Tibial nerve (tissue), 4 donors: ENCODE results near the gene MAST2. TPM values are rescaled to one million over a fixed set of nuclear protein-coding genes. Genes with fewer than 3 reads are reported as not detected.

Experiments
- DNase-seq, 2 donors: peaks; one replicate each; pipeline ENCODE4 v3.0.0-alpha.2; 2019; ENCODE audit warnings: low spot score in 2 of 2
- H3K27ac ChIP-seq, 4 donors: fragments of 200-600 bp; sonication (generic) in 3 of 4; one replicate each; pipeline ENCODE4 v1.5.1; 2017 to 2019; ENCODE audit warnings: mild to moderate bottlenecking in 1 of 4
- H3K27me3 ChIP-seq, 2 donors: fragments of 200-600 bp; sonication (generic) in 1 of 2; one replicate each; pipeline versions ENCODE4 v1.5.1 to v1.6.0; 2017 to 2019
- H3K36me3 ChIP-seq, 3 donors: fragments of 200-600 bp; sonication (generic); one replicate each; pipeline ENCODE4 v1.5.1; 2018 to 2019
- H3K4me1 ChIP-seq, 4 donors: fragments of 200-600 bp; sonication (generic) in 3 of 4; one replicate each; pipeline ENCODE4 v1.5.1; 2017 to 2019
- H3K4me3 ChIP-seq, 4 donors: fragments of 200-600 bp; sonication (generic) in 3 of 4; one replicate each; pipeline ENCODE4 v1.5.1; 2017 to 2019; ENCODE audit warnings: mild to moderate bottlenecking in 1 of 4, moderate library complexity in 1 of 4
- H3K9me3 ChIP-seq, 4 donors: fragments of 200-600 bp; sonication (generic) in 3 of 4; one replicate each; pipeline ENCODE4 v1.5.1; 2017 to 2019
- EP300 ChIP-seq, 2 donors: sonication (generic); formaldehyde crosslinking; IDR thresholded peaks; one replicate each; pipeline ENCODE4 v1.6.1; 2017; ENCODE audit warnings: antibody characterized with exemption in 2 of 2, mild to moderate bottlenecking in 1 of 2
- POLR2A ChIP-seq, 2 donors: fragments of 450-650 bp; IDR thresholded peaks; one replicate each; pipeline ENCODE4 v1.6.1; 2017; ENCODE audit warnings: antibody characterized with exemption in 2 of 2, mild to moderate bottlenecking in 2 of 2, moderate library complexity in 2 of 2
- WGBS, 2 donors: methylation state at CpG; one replicate each; pipeline ENCODE4 v1.1.5; 2018; 5-methylcytosine and 5-hydroxymethylcytosine counted together
- total RNA-seq, 4 donors: library from RNA; depleted of rRNA; stranded (reverse); fragments of >200 nt; gene quantifications; one replicate each; pipeline ENCODE4 v1.1.0, GENCODE V29; 2016
- TF ChIP-seq, protein P1 (sequence below), 5 experiments: fragments of 200-600 bp in 3 of 5; fragments of 450-650 bp in 2 of 5; sonication (generic) in 3 of 5; IDR thresholded peaks; one replicate each; pipeline ENCODE4 v1.5.1; 2016 to 2019; ENCODE audit warnings: antibody characterized with exemption in 5 of 5, mild to moderate bottlenecking in 3 of 5, moderate library complexity in 2 of 5

The MAST2 gene
- total RNA-seq, 4 donors from 2014 or later, result 38.0 to 122 (median 57.1) TPM

DNA sequence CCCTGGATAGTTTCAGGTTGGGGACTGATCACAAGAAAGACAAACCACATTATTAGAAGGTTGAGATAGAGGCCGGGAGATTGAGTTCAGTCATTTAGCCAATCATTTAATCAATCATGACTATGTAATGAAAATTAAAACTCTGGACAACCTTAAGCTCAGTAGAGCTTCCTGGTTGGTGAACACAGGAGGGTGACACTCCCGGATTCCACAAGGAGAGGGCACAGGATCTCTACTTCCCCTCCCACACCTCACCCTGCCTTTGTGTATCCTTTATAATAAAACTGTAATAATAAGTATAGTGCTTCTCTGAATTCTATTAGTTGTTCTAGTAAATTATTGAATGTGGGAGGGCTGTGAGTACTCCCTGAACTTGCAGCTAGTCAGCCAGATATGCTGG is 178.9 kb downstream of the MAST2 start:
- Histone ChIP-seq H3K9me3 (peaks cover 0 to 5% (median 2%) of the 10 kb centered on the region in 4 donors), H3K4me1 (no peaks in the 10 kb centered on the region), H3K36me3 (no peaks in the 10 kb centered on the region), H3K27me3 (no peaks in the 10 kb centered on the region), H3K27ac (no peak overlapping the region), H3K4me3 (no peak overlapping the region)
- WGBS, 2 donors, result 92 to 98% methylated on average over 2 of the region's 2 CpGs
- no peak for TF ChIP-seq POLR2A (IDR thresholded peaks at IDR 0.05)
- TF ChIP-seq, protein P1, sequence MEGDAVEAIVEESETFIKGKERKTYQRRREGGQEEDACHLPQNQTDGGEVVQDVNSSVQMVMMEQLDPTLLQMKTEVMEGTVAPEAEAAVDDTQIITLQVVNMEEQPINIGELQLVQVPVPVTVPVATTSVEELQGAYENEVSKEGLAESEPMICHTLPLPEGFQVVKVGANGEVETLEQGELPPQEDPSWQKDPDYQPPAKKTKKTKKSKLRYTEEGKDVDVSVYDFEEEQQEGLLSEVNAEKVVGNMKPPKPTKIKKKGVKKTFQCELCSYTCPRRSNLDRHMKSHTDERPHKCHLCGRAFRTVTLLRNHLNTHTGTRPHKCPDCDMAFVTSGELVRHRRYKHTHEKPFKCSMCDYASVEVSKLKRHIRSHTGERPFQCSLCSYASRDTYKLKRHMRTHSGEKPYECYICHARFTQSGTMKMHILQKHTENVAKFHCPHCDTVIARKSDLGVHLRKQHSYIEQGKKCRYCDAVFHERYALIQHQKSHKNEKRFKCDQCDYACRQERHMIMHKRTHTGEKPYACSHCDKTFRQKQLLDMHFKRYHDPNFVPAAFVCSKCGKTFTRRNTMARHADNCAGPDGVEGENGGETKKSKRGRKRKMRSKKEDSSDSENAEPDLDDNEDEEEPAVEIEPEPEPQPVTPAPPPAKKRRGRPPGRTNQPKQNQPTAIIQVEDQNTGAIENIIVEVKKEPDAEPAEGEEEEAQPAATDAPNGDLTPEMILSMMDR (IDR thresholded peaks at IDR 0.05), result no peak
- no peak for TF ChIP-seq EP300 (IDR thresholded peaks at IDR 0.05)
- DNase-seq, result no peak

DNA sequence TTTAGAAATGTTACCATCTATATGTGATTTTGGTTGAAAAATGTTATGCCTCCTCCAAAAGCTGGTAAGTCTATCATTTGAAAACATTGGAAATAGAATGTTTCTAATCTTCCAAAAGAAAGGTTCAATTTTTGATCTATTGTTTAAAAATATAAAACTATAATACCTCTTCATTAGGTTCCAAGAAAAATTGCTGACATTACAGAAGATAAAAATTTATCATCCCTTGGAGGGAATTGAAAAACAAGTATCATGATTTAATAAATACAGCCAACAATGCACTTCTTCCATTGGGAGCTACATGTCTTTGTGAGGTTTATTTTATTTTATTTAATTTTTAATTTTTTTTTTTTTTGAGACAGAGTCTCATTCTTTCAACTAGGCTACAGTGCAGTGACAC is 180.6 kb downstream of the MAST2 start:
- no peaks in the 10 kb centered on the region for H3K4me1 ChIP-seq
- H3K27me3 ChIP-seq, result no peaks in the 10 kb centered on the region
- peaks cover 0 to 5% (median 2%) of the 10 kb centered on the region in 4 donors for H3K9me3 ChIP-seq
- TF ChIP-seq EP300 (IDR thresholded peaks at IDR 0.05) (no peak), POLR2A (IDR thresholded peaks at IDR 0.05) (no peak)
- TF ChIP-seq, protein P1 (IDR thresholded peaks at IDR 0.05), result no peak
- no peak overlapping the region for H3K27ac ChIP-seq
- no peak for DNase-seq
- no peak overlapping the region for H3K4me3 ChIP-seq
- H3K36me3 ChIP-seq, result no peaks in the 10 kb centered on the region

DNA sequence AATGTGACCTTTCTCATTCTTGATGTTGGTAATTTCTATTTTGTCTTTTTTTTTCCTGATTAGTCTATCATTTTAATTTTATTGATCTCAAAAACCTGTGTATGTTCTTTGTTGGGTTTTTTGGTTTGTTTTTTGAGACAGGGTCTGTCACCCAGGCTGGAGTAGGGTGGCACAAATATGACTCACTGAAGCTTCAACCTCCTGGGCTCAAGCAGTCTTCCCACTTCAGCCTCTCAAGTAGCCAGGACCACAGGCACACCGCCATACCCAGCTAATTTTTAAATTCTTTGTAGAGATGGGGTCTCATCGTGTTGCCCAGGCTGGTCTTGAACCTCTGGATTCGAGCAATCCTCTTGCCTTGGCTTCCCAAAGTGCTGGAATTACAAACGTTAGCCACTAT is 183.8 kb downstream of the MAST2 start:
- WGBS, 2 donors, result 93 to 96% methylated on average over 4 of the region's 4 CpGs
- DNase-seq, result no peak
- H3K27me3 ChIP-seq, result no peaks in the 10 kb centered on the region

DNA sequence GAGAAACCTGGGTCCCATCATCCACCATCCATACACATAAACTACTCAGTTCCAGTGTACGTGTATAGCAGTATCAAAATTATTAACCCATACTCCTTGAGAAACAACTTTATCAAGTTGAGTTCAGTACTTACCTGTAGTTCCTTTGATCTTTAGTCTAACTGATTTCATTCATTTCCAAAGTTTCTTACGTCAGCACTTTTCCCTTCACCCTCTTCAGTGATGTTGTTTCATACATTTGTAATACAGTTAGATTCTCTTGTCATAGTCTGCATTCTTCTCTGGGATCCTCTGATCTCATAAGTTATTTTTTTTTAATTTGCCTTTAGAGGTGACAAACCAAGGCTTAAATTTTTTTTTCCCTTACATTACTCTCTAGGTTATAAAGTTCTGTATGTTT is 185.8 kb downstream of the MAST2 start:
- 90 to 96% methylated on average over 2 of the region's 2 CpGs for WGBS, 2 donors
- no peak overlapping the region for H3K27ac ChIP-seq
- no peaks in the 10 kb centered on the region for H3K36me3 ChIP-seq
- TF ChIP-seq, protein P1 (IDR thresholded peaks at IDR 0.05), result no peak
- TF ChIP-seq EP300 (IDR thresholded peaks at IDR 0.05), result no peak
- TF ChIP-seq POLR2A (IDR thresholded peaks at IDR 0.05), result no peak
- H3K9me3 ChIP-seq, result no peaks in the 10 kb centered on the region
- H3K4me1 ChIP-seq, result no peaks in the 10 kb centered on the region
- no peaks in the 10 kb centered on the region for H3K27me3 ChIP-seq
- no peak overlapping the region for H3K4me3 ChIP-seq
- DNase-seq, result no peak

More for the DNA sequence above, 183.8 kb downstream of the MAST2 start:
- no peaks in the 10 kb centered on the region for H3K36me3 ChIP-seq
- no peak overlapping the region for H3K27ac ChIP-seq
- H3K4me3 ChIP-seq, result no peak overlapping the region
- H3K4me1 ChIP-seq, result no peaks in the 10 kb centered on the region
- TF ChIP-seq POLR2A (IDR thresholded peaks at IDR 0.05) (no peak), EP300 (IDR thresholded peaks at IDR 0.05) (no peak)
- TF ChIP-seq, protein P1 (IDR thresholded peaks at IDR 0.05), result no peak
- H3K9me3 ChIP-seq, result no peaks in the 10 kb centered on the region

DNA sequence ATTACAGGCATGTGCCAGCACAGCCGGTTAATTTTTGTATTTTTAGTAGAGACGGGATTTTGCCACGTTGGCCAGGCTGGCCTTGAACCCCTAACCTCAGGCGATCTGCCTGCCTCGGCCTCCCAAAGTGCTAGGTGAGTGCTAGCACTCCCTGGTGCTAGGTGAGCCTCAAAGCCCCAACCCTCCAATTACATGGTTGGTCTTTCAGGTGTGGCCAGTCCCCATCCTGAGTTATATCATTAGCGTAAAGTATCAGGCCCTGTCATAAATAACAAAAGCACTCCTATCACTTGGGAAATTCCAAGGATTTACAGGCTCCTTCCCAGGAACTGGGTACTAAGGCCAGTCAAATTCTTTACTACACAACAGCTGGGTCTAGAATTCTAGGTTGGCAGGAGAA is 191.0 kb downstream of the MAST2 start:
- no peak for DNase-seq
- 93 to 100% methylated on average over 3 to 6 of the region's 6 CpGs for WGBS, 2 donors
- Histone ChIP-seq H3K36me3 (no peaks in the 10 kb centered on the region), H3K9me3 (no peaks in the 10 kb centered on the region), H3K27ac (no peak overlapping the region), H3K4me3 (no peak overlapping the region), H3K4me1 (no peaks in the 10 kb centered on the region), H3K27me3 (no peaks in the 10 kb centered on the region)
- no peak for TF ChIP-seq POLR2A (IDR thresholded peaks at IDR 0.05)
- TF ChIP-seq, protein P1 (IDR thresholded peaks at IDR 0.05), result no peak
- TF ChIP-seq EP300 (IDR thresholded peaks at IDR 0.05), result no peak
